ENCODE measurements around the gene HP1BP3.
"Not testable (repeated sequence)": the region's sequence is repeated elsewhere in the genome, so short reads cannot be mapped to it uniquely, and the experiment has no call there.

The HP1BP3 gene

DNA sequence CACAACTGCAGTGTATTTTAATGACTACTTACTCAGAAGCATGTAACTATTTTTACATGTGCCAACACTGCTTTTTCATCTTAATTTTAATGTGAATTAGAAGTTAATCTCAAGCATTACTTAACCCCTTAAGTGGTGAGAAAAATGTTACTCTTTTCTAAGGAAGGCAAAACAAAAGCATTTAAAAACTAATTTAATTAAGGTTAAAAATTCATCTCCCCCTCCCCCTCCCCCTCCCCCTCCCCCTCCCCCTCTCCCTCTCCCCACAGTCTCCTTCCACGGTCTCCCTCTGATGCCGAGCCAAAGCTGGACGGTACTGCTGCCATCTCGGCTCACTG lies 27.4 kb upstream of the HP1BP3 start:
- Histone ChIP-seq H3K36me3 (ENCODE audit: control insufficient read depth in 1 of 2, insufficient read depth in 2 of 2, low read length in 2 of 2) (peaks cover 17 to 21% of the 10 kb centered on the region in 2 donors), H3K9ac (ENCODE audit: low read depth in 1 of 2, low read length in 2 of 2) (no peak overlapping the region), H3K4me3 (ENCODE audit: low read depth in 1 of 2, low read length in 2 of 2) (no peak overlapping the region), H3K4me1 (ENCODE audit: control insufficient read depth in 1 of 2, insufficient read depth in 2 of 2, low read length in 2 of 2) (no peaks in the 10 kb centered on the region), H3K27me3 (ENCODE audit: control insufficient read depth in 1 of 2, insufficient read depth in 2 of 2, low read length in 2 of 2) (no peaks in the 10 kb centered on the region), H3K27ac (ENCODE audit: low read depth, low read length) (no peak overlapping the region), H3K9me3 (ENCODE audit: control insufficient read depth in 1 of 2, low read length in 2 of 2) (no peaks in the 10 kb centered on the region)

DNA sequence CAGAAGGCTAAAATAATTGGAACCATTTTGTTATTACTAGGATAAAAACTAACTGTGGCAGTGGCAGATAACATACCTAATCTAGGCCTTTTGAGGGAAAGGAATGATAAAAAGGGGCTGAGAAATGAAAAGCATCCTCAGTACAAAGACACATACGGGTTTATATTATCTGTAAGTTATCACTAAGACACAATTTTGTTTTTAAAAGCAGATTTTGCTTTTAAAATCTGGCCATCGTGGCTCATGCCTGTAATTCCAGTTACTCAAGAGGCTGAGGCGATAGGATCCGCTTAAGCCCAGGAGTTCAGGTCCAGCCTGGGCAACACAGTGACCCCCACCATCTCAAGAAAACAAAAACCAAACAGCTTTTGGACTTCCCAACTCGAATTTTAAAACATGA lies 24.8 kb upstream of the HP1BP3 start:
- Histone ChIP-seq H3K9ac (ENCODE audit: low read depth in 1 of 2, low read length in 2 of 2) (no peak overlapping the region), H3K4me3 (ENCODE audit: low read depth in 1 of 2, low read length in 2 of 2) (no peak overlapping the region), H3K27me3 (ENCODE audit: control insufficient read depth in 1 of 2, insufficient read depth in 2 of 2, low read length in 2 of 2) (no peaks in the 10 kb centered on the region), H3K36me3 (ENCODE audit: control insufficient read depth in 1 of 2, insufficient read depth in 2 of 2, low read length in 2 of 2) (peaks cover 17 to 19% of the 10 kb centered on the region in 2 donors), H3K9me3 (ENCODE audit: control insufficient read depth in 1 of 2, low read length in 2 of 2) (no peaks in the 10 kb centered on the region), H3K27ac (ENCODE audit: low read depth, low read length) (no peak overlapping the region), H3K4me1 (ENCODE audit: control insufficient read depth in 1 of 2, insufficient read depth in 2 of 2, low read length in 2 of 2) (no peaks in the 10 kb centered on the region)

DNA sequence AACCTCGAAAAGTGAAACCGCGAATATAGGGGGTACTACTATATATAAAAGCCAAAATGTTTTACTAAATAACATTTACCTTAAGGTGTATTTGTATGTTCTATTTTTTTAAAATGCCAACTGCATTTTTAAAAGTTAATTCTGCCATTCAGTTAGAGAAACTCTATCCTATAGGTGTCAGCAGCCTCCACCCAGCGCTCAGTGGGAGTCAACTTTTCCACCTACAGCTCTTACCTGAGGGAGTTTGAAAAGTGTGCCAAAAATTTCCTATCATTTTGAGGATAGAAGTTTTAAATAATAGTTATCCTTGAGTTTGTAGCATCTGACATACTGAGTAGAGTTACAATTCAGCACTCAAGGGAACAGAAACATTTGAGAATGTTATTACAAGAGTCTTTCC lies 6.1 kb upstream of the HP1BP3 start:
- Histone ChIP-seq H3K9me3 (ENCODE audit: control insufficient read depth in 1 of 2, low read length in 2 of 2) (no peaks in the 10 kb centered on the region), H3K9ac (ENCODE audit: low read depth in 1 of 2, low read length in 2 of 2) (no peak overlapping the region), H3K36me3 (ENCODE audit: control insufficient read depth in 1 of 2, insufficient read depth in 2 of 2, low read length in 2 of 2) (no peaks in the 10 kb centered on the region), H3K4me3 (ENCODE audit: low read depth in 1 of 2, low read length in 2 of 2) (no peak overlapping the region), H3K4me1 (ENCODE audit: control insufficient read depth in 1 of 2, insufficient read depth in 2 of 2, low read length in 2 of 2) (no peaks in the 10 kb centered on the region), H3K27me3 (ENCODE audit: control insufficient read depth in 1 of 2, insufficient read depth in 2 of 2, low read length in 2 of 2) (no peaks in the 10 kb centered on the region), H3K27ac (ENCODE audit: low read depth, low read length) (no peak overlapping the region)

DNA sequence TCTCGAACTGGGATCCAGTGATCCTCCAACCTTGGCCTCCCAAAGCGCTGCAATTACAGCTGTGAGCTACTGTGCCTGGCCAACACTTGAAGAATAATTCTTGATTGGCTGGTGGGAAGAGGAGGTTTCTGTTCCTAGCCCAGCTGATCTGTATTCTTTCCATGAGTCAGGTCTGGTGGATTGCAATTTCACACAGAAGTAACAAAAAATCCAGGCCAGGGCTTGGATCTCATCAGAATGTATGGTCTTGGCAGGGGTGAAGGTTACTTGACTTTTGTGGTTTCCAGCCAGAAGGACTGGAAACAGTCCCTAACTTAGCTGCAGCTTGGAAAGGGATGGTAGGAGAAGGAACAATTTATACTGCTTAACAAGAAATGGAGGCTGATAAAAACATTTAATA lies 5.1 kb upstream of the HP1BP3 start:
- no peak overlapping the region for H3K9ac ChIP-seq (ENCODE audit: low read depth in 1 of 2, low read length in 2 of 2)
- H3K4me1 ChIP-seq (ENCODE audit: control insufficient read depth in 1 of 2, insufficient read depth in 2 of 2, low read length in 2 of 2), result peaks cover 0 to 5% of the 10 kb centered on the region in 2 donors
- no peak overlapping the region for H3K4me3 ChIP-seq (ENCODE audit: low read depth in 1 of 2, low read length in 2 of 2)
- no peaks in the 10 kb centered on the region for H3K27me3 ChIP-seq (ENCODE audit: control insufficient read depth in 1 of 2, insufficient read depth in 2 of 2, low read length in 2 of 2)
- no peaks in the 10 kb centered on the region for H3K36me3 ChIP-seq (ENCODE audit: control insufficient read depth in 1 of 2, insufficient read depth in 2 of 2, low read length in 2 of 2)
- no peak overlapping the region for H3K27ac ChIP-seq (ENCODE audit: low read depth, low read length)
- no peaks in the 10 kb centered on the region for H3K9me3 ChIP-seq (ENCODE audit: control insufficient read depth in 1 of 2, low read length in 2 of 2)

DNA sequence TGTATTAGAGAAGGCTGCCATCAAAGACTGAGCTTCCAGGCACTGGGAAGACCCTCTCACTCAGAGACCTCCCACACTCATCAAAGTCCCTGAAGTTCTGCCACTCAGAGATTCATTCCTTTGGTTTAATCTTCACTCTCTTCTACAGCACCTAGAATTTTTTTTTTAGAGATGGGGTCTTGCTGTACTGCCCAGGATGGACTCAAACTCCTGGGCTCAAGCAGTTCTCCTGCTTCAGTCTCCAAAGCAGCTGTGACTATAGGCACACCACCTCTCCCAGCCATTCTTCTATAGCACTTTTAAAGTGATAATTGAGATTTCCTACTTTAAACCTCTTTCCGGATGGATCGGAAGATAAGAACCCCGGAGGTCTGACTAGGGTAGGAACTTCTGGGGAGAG lies 3.7 kb upstream of the HP1BP3 start:
- H3K4me3 ChIP-seq (ENCODE audit: low read depth in 1 of 2, low read length in 2 of 2), result no peak overlapping the region
- H3K27me3 ChIP-seq (ENCODE audit: control insufficient read depth in 1 of 2, insufficient read depth in 2 of 2, low read length in 2 of 2), result no peaks in the 10 kb centered on the region
- H3K27ac ChIP-seq (ENCODE audit: low read depth, low read length), result no peak overlapping the region
- no peaks in the 10 kb centered on the region for H3K9me3 ChIP-seq (ENCODE audit: control insufficient read depth in 1 of 2, low read length in 2 of 2)
- H3K4me1 ChIP-seq (ENCODE audit: control insufficient read depth in 1 of 2, insufficient read depth in 2 of 2, low read length in 2 of 2), result peaks cover 0 to 5% of the 10 kb centered on the region in 2 donors
- no peak overlapping the region for H3K9ac ChIP-seq (ENCODE audit: low read depth in 1 of 2, low read length in 2 of 2)
- no peaks in the 10 kb centered on the region for H3K36me3 ChIP-seq (ENCODE audit: control insufficient read depth in 1 of 2, insufficient read depth in 2 of 2, low read length in 2 of 2)

DNA sequence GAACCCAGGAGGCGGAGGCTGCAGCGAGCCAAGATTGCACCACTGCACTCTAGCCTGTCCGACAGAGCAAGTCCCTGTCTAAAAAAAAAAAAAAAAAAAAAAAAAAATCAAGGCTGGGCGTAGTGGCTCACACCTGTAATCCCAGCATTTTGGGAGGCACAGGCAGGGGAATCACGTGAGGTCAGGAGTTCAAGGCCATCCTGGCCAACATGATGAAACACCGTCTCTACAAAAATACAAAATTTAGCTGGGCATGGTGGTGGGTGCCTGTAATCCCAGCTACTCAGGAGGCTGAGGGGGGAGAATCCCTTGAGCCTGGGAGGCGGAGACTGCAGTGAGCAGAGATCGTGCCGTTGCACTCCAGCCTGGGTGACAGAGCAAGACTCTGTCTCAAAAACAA lies 2.5 kb upstream of the HP1BP3 start:
- not testable (repeated sequence) for H3K36me3 ChIP-seq (ENCODE audit: control insufficient read depth in 1 of 2, insufficient read depth in 2 of 2, low read length in 2 of 2); H3K27me3 ChIP-seq (ENCODE audit: control insufficient read depth in 1 of 2, insufficient read depth in 2 of 2, low read length in 2 of 2); H3K9me3 ChIP-seq (ENCODE audit: control insufficient read depth in 1 of 2, low read length in 2 of 2); H3K4me3 ChIP-seq (ENCODE audit: low read depth in 1 of 2, low read length in 2 of 2); H3K9ac ChIP-seq (ENCODE audit: low read depth in 1 of 2, low read length in 2 of 2); H3K27ac ChIP-seq (ENCODE audit: low read depth, low read length)
- peaks cover 10 to 13% of the 10 kb centered on the region in 2 donors for H3K4me1 ChIP-seq (ENCODE audit: control insufficient read depth in 1 of 2, insufficient read depth in 2 of 2, low read length in 2 of 2)

DNA sequence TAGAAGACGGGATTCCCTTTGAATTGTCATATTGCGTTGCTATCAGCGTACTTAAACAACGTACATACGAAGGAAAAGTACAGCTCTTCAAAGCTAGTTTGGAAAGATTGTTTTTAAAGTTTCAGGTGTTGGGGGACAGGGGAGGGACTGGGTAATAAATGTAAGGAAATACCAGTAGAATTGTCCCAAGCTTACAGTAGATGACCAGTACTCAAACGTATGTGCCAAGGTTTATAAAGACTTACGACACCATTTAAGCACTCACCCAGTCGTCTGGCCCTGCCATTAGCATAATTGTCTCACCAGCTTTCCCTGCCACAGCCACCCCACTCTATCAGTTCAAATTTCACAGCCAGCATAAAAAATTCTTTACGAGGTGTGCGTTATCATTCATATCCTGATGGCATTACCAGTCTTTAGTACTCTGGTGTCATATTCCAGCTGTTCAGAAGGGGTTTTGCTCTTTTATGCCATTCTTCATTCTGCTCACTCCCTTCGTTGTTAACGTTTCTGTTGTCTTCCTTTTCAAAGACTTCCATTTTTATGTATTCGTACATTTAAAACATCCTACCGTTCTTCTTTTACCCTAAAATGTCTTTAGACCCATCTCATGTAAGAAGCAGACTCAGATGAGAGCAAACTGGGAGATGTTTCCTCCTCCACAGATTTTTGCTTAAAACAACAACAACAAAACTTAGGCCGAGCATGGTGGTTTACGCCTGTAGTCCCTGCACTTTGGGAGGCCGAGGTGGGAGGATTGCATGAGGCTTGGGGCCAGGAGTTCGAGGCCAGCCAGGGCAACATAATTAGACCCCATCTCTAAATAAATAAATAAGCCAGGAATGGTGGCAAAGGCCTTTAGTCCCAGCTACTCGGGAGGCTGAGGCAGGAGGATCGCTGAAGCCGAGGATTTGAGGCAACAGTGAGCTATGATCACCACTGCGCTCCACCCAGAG lies 1.0 kb upstream of the HP1BP3 start:
- Histone ChIP-seq H3K9ac (ENCODE audit: low read depth in 1 of 2, low read length in 2 of 2) (peak overlapping the region; percentile 78 to 95), H3K36me3 (ENCODE audit: control insufficient read depth in 1 of 2, insufficient read depth in 2 of 2, low read length in 2 of 2) (no peaks in the 10 kb centered on the region), H3K9me3 (ENCODE audit: control insufficient read depth in 1 of 2, low read length in 2 of 2) (no peaks in the 10 kb centered on the region), H3K27me3 (ENCODE audit: control insufficient read depth in 1 of 2, insufficient read depth in 2 of 2, low read length in 2 of 2) (no peaks in the 10 kb centered on the region), H3K4me1 (ENCODE audit: control insufficient read depth in 1 of 2, insufficient read depth in 2 of 2, low read length in 2 of 2) (peaks cover 11 to 13% of the 10 kb centered on the region in 2 donors), H3K4me3 (ENCODE audit: low read depth in 1 of 2, low read length in 2 of 2) (peak overlapping the region; percentile 73 to 98), H3K27ac (ENCODE audit: low read depth, low read length) (peak overlapping the region; percentile 89)

DNA sequence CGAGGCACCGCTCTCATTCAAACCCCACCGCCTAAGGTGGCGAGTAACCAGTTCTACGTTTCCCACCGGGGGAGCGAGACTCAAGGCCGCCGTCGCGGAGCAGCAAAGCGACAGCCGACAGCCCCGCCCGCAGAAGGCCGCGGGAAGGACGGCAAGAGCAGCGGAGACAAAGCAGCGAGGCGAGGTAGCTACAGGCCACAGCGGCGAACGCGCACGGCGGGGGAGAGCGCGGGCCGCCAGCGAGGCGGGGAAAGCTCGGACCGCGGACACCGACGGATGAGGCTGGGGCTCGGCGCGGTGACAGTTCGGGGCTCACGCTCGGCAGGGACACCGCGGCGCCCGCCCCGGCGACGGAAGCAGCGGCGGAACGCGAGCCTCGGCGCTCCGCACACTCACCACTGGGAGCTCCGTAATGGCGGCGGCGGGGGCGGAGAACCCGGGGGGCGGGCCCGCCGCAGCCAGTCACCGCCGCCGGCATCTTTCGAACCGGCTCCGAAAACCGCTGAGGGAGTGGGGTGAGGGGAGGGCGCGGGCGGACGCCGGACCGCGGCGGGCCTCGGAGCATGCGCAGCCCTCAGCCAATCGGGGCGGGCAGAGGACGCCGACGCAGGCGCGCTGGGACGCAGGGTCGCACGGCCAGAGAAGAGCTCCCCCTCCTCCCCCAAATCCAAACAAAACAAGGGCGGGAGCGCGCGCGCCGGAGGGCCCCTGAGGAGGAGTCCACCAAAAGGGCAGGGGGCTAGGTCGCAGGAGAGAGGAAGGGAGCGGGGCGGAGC lies 666 bp downstream of the HP1BP3 start:
- Histone ChIP-seq H3K9ac (ENCODE audit: low read depth in 1 of 2, low read length in 2 of 2) (peak overlapping the region; percentile 95), H3K27ac (ENCODE audit: low read depth, low read length) (peak overlapping the region; percentile 92), H3K9me3 (ENCODE audit: control insufficient read depth in 1 of 2, low read length in 2 of 2) (no peaks in the 10 kb centered on the region), H3K4me1 (ENCODE audit: control insufficient read depth in 1 of 2, insufficient read depth in 2 of 2, low read length in 2 of 2) (peaks cover 11 to 13% of the 10 kb centered on the region in 2 donors), H3K4me3 (ENCODE audit: low read depth in 1 of 2, low read length in 2 of 2) (peak overlapping the region; percentile 94 to 98), H3K27me3 (ENCODE audit: control insufficient read depth in 1 of 2, insufficient read depth in 2 of 2, low read length in 2 of 2) (no peaks in the 10 kb centered on the region), H3K36me3 (ENCODE audit: control insufficient read depth in 1 of 2, insufficient read depth in 2 of 2, low read length in 2 of 2) (no peaks in the 10 kb centered on the region)

DNA sequence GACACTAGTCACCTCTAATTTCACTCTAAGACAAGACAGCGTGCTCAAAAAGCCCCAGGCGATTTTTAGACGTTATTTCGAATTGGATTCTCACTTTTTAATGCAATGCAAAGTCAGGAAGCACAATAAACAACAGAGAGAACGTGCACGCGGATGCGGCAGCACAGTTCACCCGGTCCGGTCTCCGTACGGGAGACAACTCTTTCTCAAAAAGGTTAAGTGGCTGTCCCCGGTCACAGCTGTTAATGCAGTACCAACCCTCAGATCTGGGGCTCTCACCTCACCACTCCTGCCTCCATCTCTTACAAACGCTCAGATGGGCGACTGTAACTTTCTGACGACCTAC lies 1.2 kb downstream of the HP1BP3 start:
- H3K4me3 ChIP-seq (ENCODE audit: low read depth in 1 of 2, low read length in 2 of 2), result peak overlapping the region; percentile 94 to 98
- H3K9ac ChIP-seq (ENCODE audit: low read depth in 1 of 2, low read length in 2 of 2), result peak overlapping the region; percentile 95
- H3K9me3 ChIP-seq (ENCODE audit: control insufficient read depth in 1 of 2, low read length in 2 of 2), result no peaks in the 10 kb centered on the region
- H3K27ac ChIP-seq (ENCODE audit: low read depth, low read length), result peak overlapping the region; percentile 89
- H3K36me3 ChIP-seq (ENCODE audit: control insufficient read depth in 1 of 2, insufficient read depth in 2 of 2, low read length in 2 of 2), result no peaks in the 10 kb centered on the region
- peaks cover 11 to 13% of the 10 kb centered on the region in 2 donors for H3K4me1 ChIP-seq (ENCODE audit: control insufficient read depth in 1 of 2, insufficient read depth in 2 of 2, low read length in 2 of 2)
- H3K27me3 ChIP-seq (ENCODE audit: control insufficient read depth in 1 of 2, insufficient read depth in 2 of 2, low read length in 2 of 2), result no peaks in the 10 kb centered on the region

DNA sequence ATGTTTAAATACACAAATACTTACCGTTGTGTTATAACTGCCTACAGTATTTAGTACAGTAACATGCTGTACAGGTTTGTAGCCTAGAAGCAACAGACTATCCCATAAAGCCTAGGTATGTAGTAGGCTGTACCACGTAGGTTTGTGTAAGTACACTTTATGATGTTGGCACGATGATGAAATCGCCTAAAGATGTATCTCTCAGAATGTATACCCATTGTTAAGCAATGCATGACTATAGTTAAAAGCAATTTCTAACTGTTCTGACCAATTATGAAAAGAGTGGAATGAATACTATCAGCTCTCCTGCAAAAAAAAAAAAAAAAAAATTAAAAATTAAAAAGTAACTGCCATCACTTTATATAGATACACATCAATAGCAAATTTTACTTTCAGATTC lies 11.4 kb downstream of the HP1BP3 start:
- Histone ChIP-seq H3K9ac (ENCODE audit: low read depth in 1 of 2, low read length in 2 of 2) (no peak overlapping the region), H3K4me3 (ENCODE audit: low read depth in 1 of 2, low read length in 2 of 2) (no peak overlapping the region), H3K4me1 (ENCODE audit: control insufficient read depth in 1 of 2, insufficient read depth in 2 of 2, low read length in 2 of 2) (no peaks in the 10 kb centered on the region), H3K36me3 (ENCODE audit: control insufficient read depth in 1 of 2, insufficient read depth in 2 of 2, low read length in 2 of 2) (peaks cover 26 to 60% of the 10 kb centered on the region in 2 donors), H3K9me3 (ENCODE audit: control insufficient read depth in 1 of 2, low read length in 2 of 2) (no peaks in the 10 kb centered on the region), H3K27ac (ENCODE audit: low read depth, low read length) (no peak overlapping the region), H3K27me3 (ENCODE audit: control insufficient read depth in 1 of 2, insufficient read depth in 2 of 2, low read length in 2 of 2) (no peaks in the 10 kb centered on the region)

Data from duodenal mucosa (tissue), 2 donors.